Measurements from ENCODE around the gene NECAB2. TPM values are rescaled to one million over a fixed set of nuclear protein-coding genes. Genes with fewer than 3 reads are reported as not detected.

The NECAB2 gene
- total RNA-seq, 4 donors from 2014 or later, result not detected

DNA sequence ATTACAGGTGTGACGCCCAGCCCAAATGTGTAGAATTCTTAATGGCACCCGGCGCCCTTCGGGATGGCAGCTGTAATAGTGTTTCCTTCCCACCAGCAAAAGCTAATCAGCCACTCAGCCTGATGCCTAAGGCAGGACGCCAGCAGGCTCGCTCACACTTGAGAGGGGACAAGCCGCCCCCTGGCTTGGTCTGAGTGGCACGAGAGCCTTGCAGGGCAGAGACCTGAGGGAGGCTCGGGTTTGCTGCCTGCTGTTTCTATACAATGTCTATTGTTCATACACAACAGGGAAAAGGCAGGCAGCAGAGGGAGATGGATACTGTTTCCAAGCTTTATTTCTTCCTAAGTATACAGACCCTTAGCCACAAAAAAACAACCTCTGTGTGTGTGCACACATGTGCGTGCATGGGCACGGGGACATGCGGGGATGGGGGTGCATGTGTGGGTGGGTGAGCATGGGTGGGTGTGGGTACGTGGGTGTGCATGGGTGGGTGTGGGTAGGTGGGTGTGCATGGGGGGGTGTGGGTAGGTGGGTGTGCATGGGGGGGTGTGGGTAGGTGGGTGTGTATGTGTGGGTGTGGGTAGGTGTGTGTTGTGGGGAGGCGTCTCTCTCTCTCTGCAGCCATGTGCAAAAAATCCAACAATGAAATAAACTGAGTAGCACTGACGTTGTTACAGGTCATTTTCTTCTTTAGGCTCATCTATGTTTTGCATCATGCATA lies 64.6 kb downstream of the NECAB2 start:
- TF ChIP-seq CTCF (IDR thresholded peaks at IDR 0.05; ENCODE audit: low read depth), result no peak

- TF ChIP-seq CTCF (IDR thresholded peaks at IDR 0.05; ENCODE audit: low read depth), result no peak
These were observed 65.5 kb downstream of the NECAB2 start for GRCh38 chr16:84033251-84034195.

DNA sequence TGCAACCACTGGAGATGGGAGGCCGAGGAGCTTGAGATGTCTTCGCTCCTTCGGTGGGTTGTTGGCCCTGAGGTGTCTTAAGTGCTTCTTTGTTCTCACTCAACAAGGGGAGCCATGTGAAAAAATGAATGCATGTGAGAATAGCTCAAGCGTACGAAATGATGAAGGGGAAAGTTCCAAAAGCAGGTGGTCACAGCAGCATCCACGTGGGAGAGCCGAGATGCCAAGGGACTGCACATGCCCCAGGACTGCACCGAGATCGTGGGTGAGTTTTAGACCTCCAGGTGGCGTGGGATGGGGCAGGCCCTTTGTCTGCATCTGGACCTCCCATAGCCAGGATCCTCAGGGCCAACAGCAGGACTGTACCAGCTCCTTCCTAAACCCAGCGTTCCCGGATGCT lies 66.5 kb downstream of the NECAB2 start:
- TF ChIP-seq CTCF (IDR thresholded peaks at IDR 0.05; ENCODE audit: low read depth), result no peak

GRCh38 chr16:84036131-84036530 lies 68.1 kb downstream of the NECAB2 start:
- no peak for TF ChIP-seq CTCF (IDR thresholded peaks at IDR 0.05; ENCODE audit: low read depth)

DNA sequence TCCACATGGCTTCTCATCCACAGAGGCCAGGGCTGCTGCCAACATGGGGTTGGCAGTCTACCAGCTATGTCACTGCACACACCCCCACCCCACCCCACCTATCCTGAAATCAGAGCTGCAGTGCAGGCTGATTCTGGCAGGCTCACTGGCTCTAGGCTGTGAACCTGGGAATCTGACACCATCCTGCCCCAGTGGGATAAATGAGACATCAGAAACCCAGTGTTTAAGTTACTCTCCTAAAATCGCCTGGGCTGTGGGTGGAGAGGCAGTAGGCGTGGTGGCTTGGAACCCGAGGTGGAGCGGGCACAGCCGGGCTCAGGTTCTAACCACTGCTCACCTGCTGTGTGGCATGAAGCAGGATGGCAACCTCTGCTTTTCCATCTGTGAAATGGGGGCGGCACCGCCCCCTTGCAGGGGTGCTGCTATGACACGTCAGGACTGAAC lies 69.0 kb downstream of the NECAB2 start:
- TF ChIP-seq CTCF (IDR thresholded peaks at IDR 0.05; ENCODE audit: low read depth), result no peak

GRCh38 chr16:84038469-84038868 lies 70.4 kb downstream of the NECAB2 start:
- no peak for TF ChIP-seq CTCF (IDR thresholded peaks at IDR 0.05; ENCODE audit: low read depth)

DNA sequence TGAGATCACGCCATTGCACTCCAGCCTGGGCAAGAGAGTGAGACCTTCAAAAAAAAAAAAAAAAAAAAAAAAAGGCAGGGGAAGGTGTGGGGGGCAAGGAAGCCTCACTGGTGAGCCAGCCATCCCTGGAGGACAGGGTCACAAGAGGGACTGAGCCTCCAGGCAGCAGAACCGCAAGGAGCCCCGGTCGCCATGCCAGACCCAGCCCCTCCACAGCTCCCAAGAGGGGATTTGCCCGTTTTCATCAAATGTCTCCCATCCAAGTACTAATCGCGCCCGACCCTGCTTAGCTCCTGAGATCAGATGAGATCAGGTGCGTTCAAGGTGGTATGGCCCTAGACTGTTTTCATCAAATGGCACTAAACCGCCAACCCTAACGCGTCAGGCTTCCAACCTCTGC lies 71.7 kb downstream of the NECAB2 start:
- TF ChIP-seq CTCF (IDR thresholded peaks at IDR 0.05; ENCODE audit: low read depth), result no peak
